ENCODE data around the gene FOXL2.
"Not testable (repeated sequence)": the region's sequence is repeated elsewhere in the genome, so short reads cannot be mapped to it uniquely, and the experiment has no call there.

Gene FOXL2

GRCh38 chr3:138933068-138933668, 13.8 kb downstream of the FOXL2 start:
- Histone ChIP-seq H3K4me3 (ENCODE audit: low read depth in 1 of 2, low read length in 1 of 2) (no peak overlapping the region), H3K9me3 (no peaks in the 10 kb centered on the region), H3K36me3 (no peaks in the 10 kb centered on the region), H3K27ac (no peak overlapping the region), H3K27me3 (peaks cover 83% of the 10 kb centered on the region), H3K4me1 (ENCODE audit: control insufficient read depth in 1 of 2, insufficient read depth in 1 of 2, low read depth in 1 of 2, low read length in 1 of 2) (peaks cover 26% of the 10 kb centered on the region in 2 experiments)
- no peak for TF ChIP-seq CTCF (IDR thresholded peaks at IDR 0.05)

GRCh38 chr3:138928727-138929372, 18.1 kb downstream of the FOXL2 start:
- Histone ChIP-seq H3K4me3 (ENCODE audit: low read depth in 1 of 2, low read length in 1 of 2) (no peak overlapping the region), H3K9me3 (no peaks in the 10 kb centered on the region), H3K4me1 (ENCODE audit: control insufficient read depth in 1 of 2, insufficient read depth in 1 of 2, low read depth in 1 of 2, low read length in 1 of 2) (no peaks in the 10 kb centered on the region), H3K27ac (no peak overlapping the region), H3K36me3 (no peaks in the 10 kb centered on the region), H3K27me3 (peaks cover 50% of the 10 kb centered on the region)
- TF ChIP-seq CTCF (IDR thresholded peaks at IDR 0.05) = no peak

- no peaks in the 10 kb centered on the region for H3K9me3 ChIP-seq
- H3K36me3 ChIP-seq = no peaks in the 10 kb centered on the region
- H3K27ac ChIP-seq = no peak overlapping the region
- no peaks in the 10 kb centered on the region for H3K4me1 ChIP-seq (ENCODE audit: control insufficient read depth in 1 of 2, insufficient read depth in 1 of 2, low read depth in 1 of 2, low read length in 1 of 2)
- TF ChIP-seq CTCF (IDR thresholded peaks at IDR 0.05) = peak; percentile 91
- H3K4me3 ChIP-seq (ENCODE audit: low read depth in 1 of 2, low read length in 1 of 2) = no peak overlapping the region
- peaks cover 13% of the 10 kb centered on the region for H3K27me3 ChIP-seq
Observed at GRCh38 chr3:138923531-138923994, 23.4 kb downstream of the FOXL2 start.

- not testable (repeated sequence) for H3K4me3 ChIP-seq (ENCODE audit: low read depth in 1 of 2, low read length in 1 of 2); H3K9me3 ChIP-seq; H3K36me3 ChIP-seq; H3K4me1 ChIP-seq (ENCODE audit: control insufficient read depth in 1 of 2, insufficient read depth in 1 of 2, low read depth in 1 of 2, low read length in 1 of 2); H3K27ac ChIP-seq
- H3K27me3 ChIP-seq = peaks cover 13% of the 10 kb centered on the region
Observed at GRCh38 chr3:138922400-138922799, 24.5 kb downstream of the FOXL2 start.

GRCh38 chr3:138921316-138922292, 25.3 kb downstream of the FOXL2 start:
- no peak overlapping the region for H3K27ac ChIP-seq
- peaks cover 13% of the 10 kb centered on the region for H3K27me3 ChIP-seq
- no peaks in the 10 kb centered on the region for H3K9me3 ChIP-seq
- no peak overlapping the region for H3K4me3 ChIP-seq (ENCODE audit: low read depth in 1 of 2, low read length in 1 of 2)
- H3K36me3 ChIP-seq = no peaks in the 10 kb centered on the region
- TF ChIP-seq CTCF (IDR thresholded peaks at IDR 0.05) = no peak
- peaks cover 0 to under 1% of the 10 kb centered on the region in 2 experiments for H3K4me1 ChIP-seq (ENCODE audit: control insufficient read depth in 1 of 2, insufficient read depth in 1 of 2, low read depth in 1 of 2, low read length in 1 of 2)

All from neutrophil (primary cell).